HEK293 (cell line): ENCODE measurements around the gene C1orf21.

Experiments
- CTCF ChIA-PET: fragments of 350-600 bp; formaldehyde crosslinking; extraction: SDS; loops from one replicate; lab custom pipeline; 2021; ENCODE audit warnings: antibody characterized with exemption; lab: Yijun Ruan, JAX
- POLR2A ChIA-PET: fragments of 300-600 bp; formaldehyde crosslinking; extraction: SDS; loops from one replicate; lab custom pipeline; 2020; ENCODE audit warnings: antibody characterized with exemption, inconsistent platforms; lab: Yijun Ruan, JAX
- H3K27ac ChIP-seq: fragments of 200-500 bp; sonication (Bioruptor generic); 2 replicates; pipeline ENCODE4 v1.5.1; 2014; ENCODE audit warnings: low read depth, low read length, control low read depth, inconsistent platforms; ENCODE audit errors: extremely low read depth
- H3K36me3 ChIP-seq, 2 experiments: fragments of 200-500 bp in 1 of 2; sonication (Bioruptor generic) in 1 of 2; 1 replicate in 1 of 2; 2 replicates in 1 of 2; pipeline ENCODE4 v1.5.1; 2014 to 2017; ENCODE audit warnings: inconsistent platforms in 2 of 2, low read length in 2 of 2; ENCODE audit not compliant: control insufficient read depth in 2 of 2, insufficient read depth in 1 of 2
- H3K4me1 ChIP-seq: fragments of 200-500 bp; sonication (Bioruptor generic); 2 replicates; pipeline ENCODE4 v1.5.1; 2014; ENCODE audit warnings: mild to moderate bottlenecking, low read length, inconsistent platforms; ENCODE audit not compliant: control insufficient read depth, insufficient read depth
- H3K4me3 ChIP-seq: 2 replicates; pipeline ENCODE4 v1.5.1; 2011; ENCODE audit warnings: low read depth, mild to moderate bottlenecking, control low read depth, low read length, moderate library complexity
- H3K9me3 ChIP-seq: fragments of 200-500 bp; sonication (Bioruptor generic); 2 replicates; pipeline ENCODE4 v1.5.1; 2014; ENCODE audit warnings: low read depth, low read length, inconsistent platforms; ENCODE audit not compliant: control insufficient read depth, insufficient read depth
- GLIS1 ChIP-seq: fragments of 450-650 bp; formaldehyde crosslinking; IDR thresholded peaks from 2 replicates; pipeline ENCODE4 v1.5.1; 2016; ENCODE audit warnings: missing biosample characterization, missing genetic modification characterization
- GLIS2 ChIP-seq: fragments of 450-650 bp; formaldehyde crosslinking; IDR thresholded peaks from 2 replicates; pipeline ENCODE4 v1.5.1; 2016; ENCODE audit warnings: missing biosample characterization, missing genetic modification characterization
- KLF7 ChIP-seq: fragments of 450-650 bp; formaldehyde crosslinking; IDR thresholded peaks from 2 replicates; pipeline ENCODE4 v1.5.1; 2016; ENCODE audit warnings: missing biosample characterization, missing genetic modification characterization, borderline replicate concordance
- REST ChIP-seq: fragments of 450-650 bp; formaldehyde crosslinking; IDR thresholded peaks from 2 replicates; pipeline ENCODE4 v1.5.1; 2016; ENCODE audit warnings: missing biosample characterization, missing genetic modification characterization
- SCRT1 ChIP-seq: fragments of 450-650 bp; formaldehyde crosslinking; IDR thresholded peaks from 2 replicates; pipeline ENCODE4 v1.5.1; 2016; ENCODE audit warnings: missing biosample characterization, missing genetic modification characterization, borderline replicate concordance
- SCRT2 ChIP-seq: fragments of 450-650 bp; formaldehyde crosslinking; IDR thresholded peaks from 2 replicates; pipeline ENCODE4 v1.5.1; 2016; ENCODE audit warnings: missing biosample characterization, missing genetic modification characterization
- TCF7L2 ChIP-seq: IDR thresholded peaks from 2 replicates; pipeline ENCODE4 v1.6.1; 2011; ENCODE audit warnings: low read depth, mild to moderate bottlenecking, inconsistent platforms, low read length, moderate library complexity, borderline replicate concordance
- TRIM28 ChIP-seq: IDR thresholded peaks from 2 replicates; pipeline ENCODE4 v1.6.1; 2011; ENCODE audit warnings: low read length, control low read depth, borderline replicate concordance
- ZFP69B ChIP-seq: fragments of 450-650 bp; formaldehyde crosslinking; IDR thresholded peaks from 2 replicates; pipeline ENCODE4 v1.5.1; 2016; ENCODE audit warnings: missing biosample characterization, missing genetic modification characterization
- ZIC2 ChIP-seq: fragments of 450-650 bp; formaldehyde crosslinking; IDR thresholded peaks from 2 replicates; pipeline ENCODE4 v1.5.1; 2016; ENCODE audit warnings: missing biosample characterization, missing genetic modification characterization
- ZNF112 ChIP-seq: fragments of 450-650 bp; formaldehyde crosslinking; IDR thresholded peaks from 2 replicates; pipeline ENCODE4 v1.5.0; 2017; ENCODE audit warnings: missing biosample characterization, missing genetic modification characterization
- ZNF121 ChIP-seq: fragments of 450-650 bp; formaldehyde crosslinking; IDR thresholded peaks from 2 replicates; pipeline ENCODE4 v1.5.1; 2016; ENCODE audit warnings: missing biosample characterization, missing genetic modification characterization
- ZNF239 ChIP-seq: fragments of 450-650 bp; formaldehyde crosslinking; IDR thresholded peaks from 2 replicates; pipeline ENCODE4 v1.5.1; 2016; ENCODE audit warnings: missing biosample characterization, missing genetic modification characterization
- ZNF335 ChIP-seq: fragments of 450-650 bp; formaldehyde crosslinking; conservative IDR thresholded peaks from 2 replicates; pipeline ENCODE4 v1.5.1; 2016; ENCODE audit warnings: missing biosample characterization, missing genetic modification characterization
- ZNF354C ChIP-seq: fragments of 450-650 bp; formaldehyde crosslinking; IDR thresholded peaks from 2 replicates; pipeline ENCODE4 v1.5.1; 2016; ENCODE audit warnings: missing biosample characterization, missing genetic modification characterization, low read depth, borderline replicate concordance
- ZNF362 ChIP-seq: fragments of 450-650 bp; formaldehyde crosslinking; IDR thresholded peaks from 2 replicates; pipeline ENCODE4 v1.5.1; 2016; ENCODE audit warnings: missing biosample characterization, missing genetic modification characterization
- ZNF391 ChIP-seq: fragments of 450-650 bp; formaldehyde crosslinking; IDR thresholded peaks from 2 replicates; pipeline ENCODE4 v1.5.1; 2016; ENCODE audit warnings: low read depth, missing biosample characterization, missing genetic modification characterization, borderline replicate concordance
- ZNF423 ChIP-seq: fragments of 450-650 bp; formaldehyde crosslinking; IDR thresholded peaks from 2 replicates; pipeline ENCODE4 v1.5.1; 2016; ENCODE audit warnings: missing biosample characterization, missing genetic modification characterization
- ZNF426 ChIP-seq: fragments of 450-650 bp; formaldehyde crosslinking; IDR thresholded peaks from 2 replicates; pipeline ENCODE4 v1.5.1; 2017; ENCODE audit warnings: missing biosample characterization, missing genetic modification characterization, mild to moderate bottlenecking, inconsistent platforms, moderate library complexity
- ZNF473 ChIP-seq: fragments of 450-650 bp; formaldehyde crosslinking; IDR thresholded peaks from 2 replicates; pipeline ENCODE4 v1.5.1; 2017; ENCODE audit warnings: missing biosample characterization, missing genetic modification characterization
- ZNF501 ChIP-seq: fragments of 450-650 bp; formaldehyde crosslinking; IDR thresholded peaks from 2 replicates; pipeline ENCODE4 v1.5.1; 2016; ENCODE audit warnings: missing biosample characterization, missing genetic modification characterization
- ZNF514 ChIP-seq: fragments of 450-650 bp; formaldehyde crosslinking; IDR thresholded peaks from 2 replicates; pipeline ENCODE4 v1.5.1; 2016; ENCODE audit warnings: missing biosample characterization, missing genetic modification characterization
- ZNF626 ChIP-seq: fragments of 450-650 bp; sonication (Bioruptor Pico); formaldehyde crosslinking; IDR thresholded peaks from 2 replicates; pipeline ENCODE4 v1.5.1; 2018; ENCODE audit warnings: missing biosample characterization, missing genetic modification characterization, inconsistent platforms
- ZNF654 ChIP-seq: fragments of 450-650 bp; formaldehyde crosslinking; IDR thresholded peaks from 2 replicates; pipeline ENCODE4 v1.5.1; 2016; ENCODE audit warnings: low read depth, missing biosample characterization, missing genetic modification characterization
- ZNF660 ChIP-seq: fragments of 450-650 bp; IDR thresholded peaks from 2 replicates; pipeline ENCODE4 v1.5.1; 2018; ENCODE audit warnings: missing biosample characterization, mild to moderate bottlenecking, missing genetic modification characterization
- ZNF692 ChIP-seq: fragments of 450-650 bp; formaldehyde crosslinking; IDR thresholded peaks from 2 replicates; pipeline ENCODE4 v1.5.1; 2016; ENCODE audit warnings: missing biosample characterization, missing genetic modification characterization
- ZNF701 ChIP-seq: fragments of 450-650 bp; formaldehyde crosslinking; IDR thresholded peaks from 2 replicates; pipeline ENCODE4 v1.5.1; 2016; ENCODE audit warnings: missing biosample characterization, missing genetic modification characterization
- ZNF837 ChIP-seq: fragments of 450-650 bp; formaldehyde crosslinking; IDR thresholded peaks from 2 replicates; pipeline ENCODE4 v1.5.1; 2016; ENCODE audit warnings: missing biosample characterization, missing genetic modification characterization
- ZSCAN16 ChIP-seq: fragments of 450-650 bp; formaldehyde crosslinking; IDR thresholded peaks from 2 replicates; pipeline ENCODE4 v1.5.1; 2016; ENCODE audit warnings: missing biosample characterization, missing genetic modification characterization

C1orf21 gene

GRCh38 chr1:184624051-184624450 is 237.2 kb downstream of the C1orf21 start:
- Histone ChIP-seq H3K27ac (no peak overlapping the region), H3K9me3 (no peaks in the 10 kb centered on the region), H3K36me3 (peaks cover 0 to 2% of the 10 kb centered on the region in 2 experiments; a peak in 1 of 3 replicates), H3K4me1 (peaks cover 18% of the 10 kb centered on the region), H3K4me3 (no peak overlapping the region)
- ChIA-PET POLR2A (no interaction called here), CTCF (interaction anchor here (0.7 to 0.9 kb wide), 2 partner anchors 40 to 1155 kb away, joined by 3 to 5 read pairs; no protein-coding TSS in a partner anchor)
- peak; percentile 91 for TF ChIP-seq ZIC2 (tag by site-specific recombination)
- 0 out of 2 replicates have a peak, but pooled peaks have one; percentile 43 for TF ChIP-seq ZNF423 (tag by site-specific recombination)
- peak; percentile 86 for TF ChIP-seq GLIS1 (tag by site-specific recombination)
- TF ChIP-seq ZSCAN16 (tag by site-specific recombination) = no peak

- POLR2A ChIA-PET = no interaction called here
- TF ChIP-seq GLIS2 (tag by site-specific recombination) (no peak), ZFP69B (peak; percentile 39; the same call in 1 of the 2 replicates), SCRT2 (no peak), ZNF692 (tag by site-specific recombination) (peak; percentile 57; the same call in 1 of the 2 replicates), ZNF473 (tag by site-specific recombination) (no peak), ZNF335 (tag by site-specific recombination) (no peak), ZNF239 (tag by site-specific recombination) (no peak), ZNF514 (tag by site-specific recombination) (no peak), REST (tag by site-specific recombination) (no peak)
- H3K9me3 ChIP-seq = no peaks in the 10 kb centered on the region
- peaks cover 18% of the 10 kb centered on the region for H3K4me1 ChIP-seq
- H3K4me3 ChIP-seq = no peak overlapping the region
- peaks cover 0 to 2% of the 10 kb centered on the region in 2 experiments; a peak in 1 of 3 replicates for H3K36me3 ChIP-seq
- H3K27ac ChIP-seq = no peak overlapping the region
- CTCF ChIA-PET = interaction anchor here (0.7 kb wide), 1 partner anchor 1155 kb away, joined by 5 read pairs; no protein-coding TSS in a partner anchor
Observed at GRCh38 chr1:184624626-184625025, 237.8 kb downstream of the C1orf21 start.

GRCh38 chr1:184625271-184625670 is 238.4 kb downstream of the C1orf21 start:
- peaks cover 18% of the 10 kb centered on the region for H3K4me1 ChIP-seq
- H3K9me3 ChIP-seq = no peaks in the 10 kb centered on the region
- ChIA-PET POLR2A (no interaction called here), CTCF (interaction anchor here (0.6 kb wide), 1 partner anchor 66 kb away, joined by 3 read pairs; no protein-coding TSS in a partner anchor)
- H3K36me3 ChIP-seq = no peaks in the 10 kb centered on the region
- no peak overlapping the region for H3K4me3 ChIP-seq
- no peak overlapping the region for H3K27ac ChIP-seq
- no peak for TF ChIP-seq ZNF654
- TF ChIP-seq ZNF701 (tag by site-specific recombination) = no peak
- TF ChIP-seq ZNF426 (tag by site-specific recombination) = no peak
- TF ChIP-seq ZNF501 (tag by site-specific recombination) = no peak
- no peak for TF ChIP-seq ZNF391 (tag by site-specific recombination)
- TF ChIP-seq TCF7L2 = no peak
- TF ChIP-seq SCRT1 (tag by site-specific recombination) = no peak
- no peak for TF ChIP-seq ZNF112 (tag by site-specific recombination)
- TF ChIP-seq ZNF837 (tag by site-specific recombination) = no peak
- no peak for TF ChIP-seq ZNF626 (tag by site-specific recombination)
- TF ChIP-seq ZNF660 (tag by site-specific recombination) = no peak
- no peak for TF ChIP-seq ZNF354C (tag by site-specific recombination)
- no peak for TF ChIP-seq KLF7 (tag by site-specific recombination)
- no peak for TF ChIP-seq ZNF362 (tag by site-specific recombination)
- no peak for TF ChIP-seq TRIM28
- no peak for TF ChIP-seq ZNF121 (tag by site-specific recombination)
